HEK293 (cell line): ENCODE measurements around the gene EEF1A2.

Experiments
- AEBP2 ChIP-seq: fragments of 450-650 bp; formaldehyde crosslinking; IDR thresholded peaks from 2 replicates; pipeline ENCODE4 v1.5.1; 2016; ENCODE audit warnings: missing biosample characterization, missing genetic modification characterization, borderline replicate concordance
- MZF1 ChIP-seq: fragments of 450-650 bp; formaldehyde crosslinking; IDR thresholded peaks from 2 replicates; pipeline ENCODE4 v1.5.1; 2017; ENCODE audit warnings: missing biosample characterization, missing genetic modification characterization, borderline replicate concordance
- PBX3 ChIP-seq: sonication (generic); formaldehyde crosslinking; IDR thresholded peaks from 2 replicates; pipeline ENCODE4 v1.8.1; 2022; ENCODE audit warnings: mild to moderate bottlenecking, moderate library complexity, missing genetic modification reagents
- RBAK ChIP-seq: fragments of 450-650 bp; formaldehyde crosslinking; IDR thresholded peaks from 2 replicates; pipeline ENCODE4 v1.5.1; 2016; ENCODE audit warnings: missing biosample characterization, missing genetic modification characterization
- SP7 ChIP-seq: fragments of 450-650 bp; formaldehyde crosslinking; IDR thresholded peaks from 2 replicates; pipeline ENCODE4 v1.5.1; 2016; ENCODE audit warnings: missing biosample characterization, missing genetic modification characterization
- YY2 ChIP-seq: fragments of 450-650 bp; formaldehyde crosslinking; IDR thresholded peaks from 2 replicates; pipeline ENCODE4 v1.5.1; 2016; ENCODE audit warnings: missing biosample characterization, missing genetic modification characterization
- ZFP41 ChIP-seq: fragments of 450-650 bp; formaldehyde crosslinking; IDR thresholded peaks from 2 replicates; pipeline ENCODE4 v1.5.1; 2016; ENCODE audit warnings: missing biosample characterization, missing genetic modification characterization, borderline replicate concordance
- ZNF148 ChIP-seq: fragments of 450-650 bp; formaldehyde crosslinking; IDR thresholded peaks from 2 replicates; pipeline ENCODE4 v1.5.0; 2017; ENCODE audit warnings: missing biosample characterization, missing genetic modification characterization, borderline replicate concordance
- ZNF157 ChIP-seq: fragments of 450-650 bp; formaldehyde crosslinking; IDR thresholded peaks from 2 replicates; pipeline ENCODE4 v1.5.1; 2016; ENCODE audit warnings: missing biosample characterization, missing genetic modification characterization
- ZNF239 ChIP-seq: fragments of 450-650 bp; formaldehyde crosslinking; IDR thresholded peaks from 2 replicates; pipeline ENCODE4 v1.5.1; 2016; ENCODE audit warnings: missing biosample characterization, missing genetic modification characterization
- ZNF248 ChIP-seq: fragments of 450-650 bp; formaldehyde crosslinking; IDR thresholded peaks from 2 replicates; pipeline ENCODE4 v1.5.1; 2017; ENCODE audit warnings: missing biosample characterization, missing genetic modification characterization
- ZNF341 ChIP-seq: fragments of 450-650 bp; formaldehyde crosslinking; IDR thresholded peaks from 2 replicates; pipeline ENCODE4; 2016; ENCODE audit warnings: low read depth, missing biosample characterization, missing genetic modification characterization
- ZNF366 ChIP-seq: fragments of 450-650 bp; formaldehyde crosslinking; conservative IDR thresholded peaks from 2 replicates; pipeline ENCODE4 v1.5.1; 2016; ENCODE audit warnings: missing biosample characterization, missing genetic modification characterization
- ZNF416 ChIP-seq: fragments of 450-650 bp; formaldehyde crosslinking; IDR thresholded peaks from 2 replicates; pipeline ENCODE4 v1.5.1; 2016; ENCODE audit warnings: missing biosample characterization, missing genetic modification characterization
- ZNF473 ChIP-seq: fragments of 450-650 bp; formaldehyde crosslinking; IDR thresholded peaks from 2 replicates; pipeline ENCODE4 v1.5.1; 2017; ENCODE audit warnings: missing biosample characterization, missing genetic modification characterization
- ZNF544 ChIP-seq: fragments of 450-650 bp; formaldehyde crosslinking; IDR thresholded peaks from 2 replicates; pipeline ENCODE4 v1.5.0; 2017; ENCODE audit warnings: missing biosample characterization, missing genetic modification characterization
- ZNF600 ChIP-seq: fragments of 450-650 bp; formaldehyde crosslinking; IDR thresholded peaks from 2 replicates; pipeline ENCODE4 v1.5.1; 2016; ENCODE audit warnings: missing biosample characterization, missing genetic modification characterization
- ZNF621 ChIP-seq: fragments of 450-650 bp; formaldehyde crosslinking; IDR thresholded peaks from 2 replicates; pipeline ENCODE4 v1.5.1; 2017; ENCODE audit warnings: missing biosample characterization, missing genetic modification characterization
- ZNF629 ChIP-seq: fragments of 450-650 bp; formaldehyde crosslinking; IDR thresholded peaks from 2 replicates; pipeline ENCODE4 v1.5.1; 2017; ENCODE audit warnings: missing biosample characterization, missing genetic modification characterization
- ZNF677 ChIP-seq: fragments of 450-650 bp; IDR thresholded peaks from 2 replicates; pipeline ENCODE4 v1.5.0; 2018; ENCODE audit warnings: missing biosample characterization, mild to moderate bottlenecking, missing genetic modification characterization, moderate library complexity
- ZNF792 ChIP-seq: fragments of 450-650 bp; formaldehyde crosslinking; IDR thresholded peaks from 2 replicates; pipeline ENCODE4 v1.5.1; 2016; ENCODE audit warnings: missing biosample characterization, missing genetic modification characterization
- ZXDB ChIP-seq: fragments of 450-650 bp; formaldehyde crosslinking; IDR thresholded peaks from 2 replicates; pipeline ENCODE4 v1.5.1; 2016; ENCODE audit warnings: missing biosample characterization, missing genetic modification characterization
- TF ChIP-seq, protein P1 (sequence below): fragments of 450-650 bp; formaldehyde crosslinking; IDR thresholded peaks from 2 replicates; pipeline ENCODE4 v1.5.1; 2016; ENCODE audit warnings: missing biosample characterization, missing genetic modification characterization, borderline replicate concordance
- TF ChIP-seq, protein P2 (sequence below): fragments of 450-650 bp; formaldehyde crosslinking; IDR thresholded peaks from 2 replicates; pipeline ENCODE4 v1.5.1; 2016; ENCODE audit warnings: missing biosample characterization, missing genetic modification characterization

Gene EEF1A2

GRCh38 chr20:63491635-63492230 is 7.2 kb downstream of the EEF1A2 start (continued):
- TF ChIP-seq ZNF677 (tag by site-specific recombination) (no peak), ZNF416 (tag by site-specific recombination) (no peak; the same call in 1 of the 2 replicates), ZNF629 (tag by site-specific recombination) (no peak), ZNF248 (tag by site-specific recombination) (no peak), SP7 (tag by site-specific recombination) (no peak), ZNF148 (tag by site-specific recombination) (0 out of 2 replicates have a peak, but pooled peaks have one; percentile 46), ZFP41 (tag by site-specific recombination) (no peak), ZNF157 (tag by site-specific recombination) (no peak), ZNF792 (tag by site-specific recombination) (no peak), MZF1 (no peak), ZXDB (no peak), AEBP2 (tag by site-specific recombination) (no peak), ZNF239 (tag by site-specific recombination) (0 out of 2 replicates have a peak, but pooled peaks have one; percentile 21), YY2 (tag by site-specific recombination) (0 out of 2 replicates have a peak, but pooled peaks have one; percentile 18), RBAK (tag by site-specific recombination) (no peak), PBX3 (CRISPR knock-in tag) (no peak), ZNF366 (tag by site-specific recombination) (peak; percentile 100), ZNF621 (tag by site-specific recombination) (no peak), ZNF341 (tag by site-specific recombination) (no peak), ZNF473 (tag by site-specific recombination) (0 out of 2 replicates have a peak, but pooled peaks have one; percentile 47), ZNF544 (tag by site-specific recombination) (0 out of 2 replicates have a peak, but pooled peaks have one; percentile 55), ZNF600 (tag by site-specific recombination) (no peak)
- TF ChIP-seq, protein P1, sequence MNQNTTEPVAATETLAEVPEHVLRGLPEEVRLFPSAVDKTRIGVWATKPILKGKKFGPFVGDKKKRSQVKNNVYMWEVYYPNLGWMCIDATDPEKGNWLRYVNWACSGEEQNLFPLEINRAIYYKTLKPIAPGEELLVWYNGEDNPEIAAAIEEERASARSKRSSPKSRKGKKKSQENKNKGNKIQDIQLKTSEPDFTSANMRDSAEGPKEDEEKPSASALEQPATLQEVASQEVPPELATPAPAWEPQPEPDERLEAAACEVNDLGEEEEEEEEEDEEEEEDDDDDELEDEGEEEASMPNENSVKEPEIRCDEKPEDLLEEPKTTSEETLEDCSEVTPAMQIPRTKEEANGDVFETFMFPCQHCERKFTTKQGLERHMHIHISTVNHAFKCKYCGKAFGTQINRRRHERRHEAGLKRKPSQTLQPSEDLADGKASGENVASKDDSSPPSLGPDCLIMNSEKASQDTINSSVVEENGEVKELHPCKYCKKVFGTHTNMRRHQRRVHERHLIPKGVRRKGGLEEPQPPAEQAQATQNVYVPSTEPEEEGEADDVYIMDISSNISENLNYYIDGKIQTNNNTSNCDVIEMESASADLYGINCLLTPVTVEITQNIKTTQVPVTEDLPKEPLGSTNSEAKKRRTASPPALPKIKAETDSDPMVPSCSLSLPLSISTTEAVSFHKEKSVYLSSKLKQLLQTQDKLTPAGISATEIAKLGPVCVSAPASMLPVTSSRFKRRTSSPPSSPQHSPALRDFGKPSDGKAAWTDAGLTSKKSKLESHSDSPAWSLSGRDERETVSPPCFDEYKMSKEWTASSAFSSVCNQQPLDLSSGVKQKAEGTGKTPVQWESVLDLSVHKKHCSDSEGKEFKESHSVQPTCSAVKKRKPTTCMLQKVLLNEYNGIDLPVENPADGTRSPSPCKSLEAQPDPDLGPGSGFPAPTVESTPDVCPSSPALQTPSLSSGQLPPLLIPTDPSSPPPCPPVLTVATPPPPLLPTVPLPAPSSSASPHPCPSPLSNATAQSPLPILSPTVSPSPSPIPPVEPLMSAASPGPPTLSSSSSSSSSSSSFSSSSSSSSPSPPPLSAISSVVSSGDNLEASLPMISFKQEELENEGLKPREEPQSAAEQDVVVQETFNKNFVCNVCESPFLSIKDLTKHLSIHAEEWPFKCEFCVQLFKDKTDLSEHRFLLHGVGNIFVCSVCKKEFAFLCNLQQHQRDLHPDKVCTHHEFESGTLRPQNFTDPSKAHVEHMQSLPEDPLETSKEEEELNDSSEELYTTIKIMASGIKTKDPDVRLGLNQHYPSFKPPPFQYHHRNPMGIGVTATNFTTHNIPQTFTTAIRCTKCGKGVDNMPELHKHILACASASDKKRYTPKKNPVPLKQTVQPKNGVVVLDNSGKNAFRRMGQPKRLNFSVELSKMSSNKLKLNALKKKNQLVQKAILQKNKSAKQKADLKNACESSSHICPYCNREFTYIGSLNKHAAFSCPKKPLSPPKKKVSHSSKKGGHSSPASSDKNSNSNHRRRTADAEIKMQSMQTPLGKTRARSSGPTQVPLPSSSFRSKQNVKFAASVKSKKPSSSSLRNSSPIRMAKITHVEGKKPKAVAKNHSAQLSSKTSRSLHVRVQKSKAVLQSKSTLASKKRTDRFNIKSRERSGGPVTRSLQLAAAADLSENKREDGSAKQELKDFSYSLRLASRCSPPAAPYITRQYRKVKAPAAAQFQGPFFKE (tag by site-specific recombination) = peak; percentile 33; the same call in 1 of the 2 replicates
- TF ChIP-seq, protein P2, sequence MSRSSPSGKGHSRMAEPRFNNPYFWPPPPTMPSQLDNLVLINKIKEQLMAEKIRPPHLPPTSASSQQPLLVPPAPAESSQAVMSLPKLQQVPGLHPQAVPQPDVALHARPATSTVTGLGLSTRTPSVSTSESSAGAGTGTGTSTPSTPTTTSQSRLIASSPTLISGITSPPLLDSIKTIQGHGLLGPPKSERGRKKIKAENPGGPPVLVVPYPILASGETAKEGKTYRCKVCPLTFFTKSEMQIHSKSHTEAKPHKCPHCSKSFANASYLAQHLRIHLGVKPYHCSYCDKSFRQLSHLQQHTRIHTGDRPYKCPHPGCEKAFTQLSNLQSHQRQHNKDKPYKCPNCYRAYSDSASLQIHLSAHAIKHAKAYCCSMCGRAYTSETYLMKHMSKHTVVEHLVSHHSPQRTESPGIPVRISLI (tag by site-specific recombination) = no peak
